ENCODE measurements around the gene AGO3. TPM values are rescaled to one million over a fixed set of nuclear protein-coding genes. Genes with fewer than 3 reads are reported as not detected.

The AGO3 gene
- total and polyA plus RNA-seq, 2 donors (not counting 3 experiments of a cell fraction or from before 2014, with no cell fraction given) = 10.4 to 21.1 TPM

- H3K4me2 ChIP-seq (ENCODE audit: insufficient read depth, low read length) = no peak overlapping the region
- FAIRE-seq (no peak), DNase-seq (ENCODE audit: low read depth, low spot score) (no peak)
- H2AFZ ChIP-seq (ENCODE audit: low read depth, low read length) = no peak overlapping the region
- no peaks in the 10 kb centered on the region for H3K9me3 ChIP-seq (replicated peaks; ENCODE audit: control insufficient read depth, insufficient read depth, low read length)
- H4K20me1 ChIP-seq (replicated peaks; ENCODE audit: control insufficient read depth, extremely low read depth, insufficient read depth, low read length) = no peaks in the 10 kb centered on the region
- H3K36me3 ChIP-seq (ENCODE audit: control insufficient read depth in 2 of 2, extremely low read depth in 1 of 2, insufficient read depth in 2 of 2, low read length in 2 of 2) = peaks cover 16 to 30% of the 10 kb centered on the region in 2 experiments
- no peaks in the 10 kb centered on the region for H3K9me1 ChIP-seq (replicated peaks; ENCODE audit: control insufficient read depth, extremely low read depth, insufficient read depth, low read length)
- dilution Hi-C loops (cut with MboI; ENCODE audit: extremely low pct_ligation_motif_present, low sequenced_read_pairs) = no loop called here
- intact Hi-C loops (cut with micrococcal nuclease) = no loop called here
- BruUV-seq (replicated peaks) = no TSS peak
- ChIA-PET CTCF (interaction anchor here (0.6 to 13.8 kb wide), 14 partner anchors 8 to 354 kb away, joined by 3 to 233 read pairs (median 3); partner anchors contain the start of genes OSCP1 and TRAPPC3), POLR2A (interaction anchor here (0.7 kb wide), 1 partner anchor 304 kb away, joined by 3 read pairs; no protein-coding TSS in a partner anchor)
- no peak overlapping the region for H3K4me3 ChIP-seq (replicated peaks in 1 of 3; ENCODE audit: insufficient read depth in 1 of 3, low read depth in 1 of 3, low read length in 3 of 3)
- no peak overlapping the region for H3K9ac ChIP-seq (replicated peaks; ENCODE audit: extremely low read depth, insufficient read depth, low read length)
- H3K27me3 ChIP-seq (ENCODE audit: control insufficient read depth in 2 of 2, insufficient read depth in 2 of 2, low read length in 2 of 2) = no peaks in the 10 kb centered on the region
- peak; percentile 21 to 32 for TF ChIP-seq CTCF (IDR thresholded peaks at IDR 0.05; ENCODE audit: extremely low read depth in 1 of 2, insufficient read depth in 1 of 2, low read depth in 1 of 2, low read length in 2 of 2)
- TF ChIP-seq GATA2 (IDR thresholded peaks at IDR 0.05; ENCODE audit: insufficient read depth, insufficient read length, low read depth, low read length) = no peak
- no peaks in the 10 kb centered on the region for H3K79me2 ChIP-seq (ENCODE audit: control insufficient read depth, insufficient read depth, low read length)
- no peaks in the 10 kb centered on the region for H3K4me1 ChIP-seq (ENCODE audit: control insufficient read depth, extremely low read depth, insufficient read depth, low read length)
- H3K27ac ChIP-seq (ENCODE audit: insufficient read depth, low read depth, low read length) = no peak overlapping the region
Measured at GRCh38 chr1:36096500-36097432, 165.9 kb downstream of the AGO3 start.

Measured in endothelial cell of umbilical vein (primary cell).